H9 (cell line): Measurements from ENCODE around the gene ARHGAP4. TPM values are rescaled to one million over a fixed set of nuclear protein-coding genes. Genes with fewer than 3 reads are reported as not detected.

Source experiments
- DNase-seq: peaks from one replicate; pipeline ENCODE4 v3.0.0-alpha.2; 2017
- H2AFZ ChIP-seq: one replicate; pipeline ENCODE4 v1.6.1; 2013; ENCODE audit warnings: mild to moderate bottlenecking, low read length, control low read depth, moderate library complexity
- H2AK5ac ChIP-seq: 2 replicates; pipeline ENCODE4 v1.6.1; 2013; ENCODE audit warnings: low read length, control low read depth, mixed read lengths; ENCODE audit not compliant: insufficient read length
- H2BK120ac ChIP-seq: one replicate; pipeline ENCODE4 v1.6.1; 2013; ENCODE audit warnings: low read depth, mild to moderate bottlenecking, low read length, control low read depth, inconsistent platforms; ENCODE audit not compliant: poor library complexity, severe bottlenecking
- H2BK12ac ChIP-seq: 2 replicates; pipeline ENCODE4 v1.6.1; 2013; ENCODE audit warnings: low read length, control low read depth, mixed read lengths, low read depth; ENCODE audit not compliant: insufficient read length
- H2BK15ac ChIP-seq: 2 replicates; pipeline ENCODE4 v1.6.1; 2013; ENCODE audit warnings: low read depth, low read length, control low read depth
- H2BK20ac ChIP-seq: one replicate; pipeline ENCODE4 v1.6.1; 2013; ENCODE audit warnings: low read depth, mild to moderate bottlenecking, low read length, control low read depth, inconsistent platforms; ENCODE audit not compliant: poor library complexity, severe bottlenecking
- H2BK5ac ChIP-seq: 2 replicates; pipeline ENCODE4 v1.6.1; 2013; ENCODE audit warnings: low read length, control low read depth, mixed read lengths; ENCODE audit not compliant: insufficient read length
- H3K14ac ChIP-seq: 2 replicates; pipeline ENCODE4 v1.6.1; 2013; ENCODE audit warnings: low read length, control low read depth; ENCODE audit not compliant: insufficient read depth
- H3K18ac ChIP-seq: 2 replicates; pipeline ENCODE4 v1.6.1; 2013; ENCODE audit warnings: low read depth, mild to moderate bottlenecking, mixed read lengths, low read length, control low read depth; ENCODE audit not compliant: insufficient read length
- H3K23ac ChIP-seq: 2 replicates; pipeline ENCODE4 v1.6.1; 2013; ENCODE audit warnings: low read length, control low read depth, mixed read lengths, low read depth; ENCODE audit not compliant: insufficient read length
- H3K23me2 ChIP-seq: 2 replicates; pipeline ENCODE4 v1.6.1; 2013; ENCODE audit warnings: low read depth, mild to moderate bottlenecking, mixed read lengths, low read length, control low read depth; ENCODE audit not compliant: insufficient read length, poor library complexity, severe bottlenecking
- H3K27ac ChIP-seq: 2 replicates; pipeline ENCODE4 v1.5.1; 2013; ENCODE audit warnings: low read length, control low read depth, mixed read lengths, low read depth; ENCODE audit not compliant: insufficient read length
- H3K27me3 ChIP-seq: 2 replicates; pipeline ENCODE4 v1.6.1; 2013; ENCODE audit warnings: low read length, control low read depth, inconsistent platforms; ENCODE audit not compliant: insufficient read depth
- H3K4ac ChIP-seq: 2 replicates; pipeline ENCODE4 v1.6.1; 2013; ENCODE audit warnings: low read depth, mild to moderate bottlenecking, control low read depth, inconsistent platforms, low read length, moderate library complexity
- H3K4me1 ChIP-seq: 2 replicates; pipeline ENCODE4 v1.6.1; 2013; ENCODE audit warnings: low read length, control low read depth, inconsistent platforms; ENCODE audit not compliant: insufficient read depth
- H3K4me2 ChIP-seq: 2 replicates; pipeline ENCODE4 v1.6.1; 2013; ENCODE audit warnings: low read length, control low read depth, mixed read lengths; ENCODE audit not compliant: insufficient read length, insufficient read depth
- H3K56ac ChIP-seq: 2 replicates; pipeline ENCODE4 v1.6.1; 2013; ENCODE audit warnings: low read depth, mild to moderate bottlenecking, mixed read lengths, low read length, control low read depth; ENCODE audit not compliant: insufficient read length
- H3K79me1 ChIP-seq: 2 replicates; pipeline ENCODE4 v1.6.1; 2013; ENCODE audit warnings: low read depth, mild to moderate bottlenecking, moderate library complexity, low read length, control low read depth, inconsistent platforms; ENCODE audit not compliant: insufficient read depth, poor library complexity, severe bottlenecking
- H3K79me2 ChIP-seq: 2 replicates; pipeline ENCODE4 v1.6.1; 2013; ENCODE audit warnings: low read length, control low read depth, inconsistent platforms; ENCODE audit not compliant: insufficient read depth
- H3K9ac ChIP-seq: 2 replicates; pipeline ENCODE4 v1.6.1; 2013; ENCODE audit warnings: low read length, control low read depth, mixed read lengths; ENCODE audit not compliant: insufficient read length; ENCODE audit errors: extremely low read depth
- H3K9me3 ChIP-seq: one replicate; pipeline ENCODE4 v1.6.1; 2013; ENCODE audit warnings: low read depth, low read length, inconsistent platforms; ENCODE audit not compliant: control insufficient read depth
- H3T11ph ChIP-seq: one replicate; pipeline ENCODE4 v1.6.1; 2013; ENCODE audit warnings: mild to moderate bottlenecking, low read length, control low read depth, inconsistent platforms
- H4K20me1 ChIP-seq: one replicate; pipeline ENCODE4 v1.6.1; 2013; ENCODE audit not compliant: control insufficient read depth, insufficient read length, insufficient read depth
- H4K5ac ChIP-seq: 2 replicates; pipeline ENCODE4 v1.6.1; 2013; ENCODE audit warnings: low read depth, mild to moderate bottlenecking, mixed read lengths, low read length, control low read depth; ENCODE audit not compliant: insufficient read length
- H4K8ac ChIP-seq: replicated peaks from 2 replicates; pipeline ENCODE4 v1.6.1; 2013; ENCODE audit warnings: low read length, control low read depth, mixed read lengths, low read depth; ENCODE audit not compliant: insufficient read length
- H4K91ac ChIP-seq: 2 replicates; pipeline ENCODE4 v1.6.1; 2013; ENCODE audit warnings: low read depth, mild to moderate bottlenecking, moderate library complexity, mixed read lengths, low read length, control low read depth; ENCODE audit not compliant: insufficient read length
- H3K27ac Mint-ChIP-seq, 3 experiments: 2 replicates in 2 of 3; 3 replicates in 1 of 3; pipeline ENCODE4 v1.8.0; 2020 to 2021; ENCODE audit warnings: mixed read lengths in 3 of 3, mild to moderate bottlenecking in 1 of 3, moderate library complexity in 1 of 3
- H3K27me3 Mint-ChIP-seq: 2 replicates; pipeline ENCODE4 v1.8.0; 2021; ENCODE audit warnings: low read depth, mild to moderate bottlenecking, moderate library complexity, mixed read lengths
- H3K36me3 Mint-ChIP-seq, 3 experiments: 2 replicates in 2 of 3; 3 replicates in 1 of 3; pipeline ENCODE4 v1.8.0; 2020 to 2021; ENCODE audit warnings: low read depth in 3 of 3, mixed read lengths in 3 of 3; ENCODE audit not compliant: insufficient read depth in 1 of 3
- H3K4me1 Mint-ChIP-seq, 2 experiments: 2 replicates each; pipeline ENCODE4 v1.8.0; 2020; ENCODE audit warnings: mixed read lengths in 2 of 2
- H3K4me3 Mint-ChIP-seq, 2 experiments: 2 replicates in 1 of 2; 3 replicates in 1 of 2; pipeline ENCODE4 v1.8.0; 2020 to 2021; ENCODE audit warnings: mild to moderate bottlenecking in 2 of 2, mixed read lengths in 2 of 2, moderate library complexity in 1 of 2
- H3K9me3 Mint-ChIP-seq, 2 experiments: 2 replicates in 1 of 2; 3 replicates in 1 of 2; pipeline ENCODE4 v1.8.0; 2020; ENCODE audit warnings: mild to moderate bottlenecking in 2 of 2, mixed read lengths in 2 of 2, moderate library complexity in 1 of 2
- CTCF ChIP-seq: fragments of 200-600 bp; sonication (generic); conservative IDR thresholded peaks from 3 replicates; pipeline ENCODE4 v1.8.0; 2021; ENCODE audit warnings: antibody characterized with exemption, mild to moderate bottlenecking
- WGBS: extraction: QIAGEN DNeasy Blood & Tissue Kit; methylation state at CpG from one replicate; pipeline ENCODE4 v1.1.7; 2013; ENCODE audit warnings: missing lambda C conversion rate, low lambda C conversion rate, mixed read lengths; ENCODE audit not compliant: insufficient read length; ENCODE audit errors: extremely low coverage; 5-methylcytosine and 5-hydroxymethylcytosine counted together
- total RNA-seq: library from RNA; stranded (reverse); gene quantifications from 2 replicates; pipeline ENCODE4 v1.2.1, GENCODE V29; 2021

ARHGAP4 gene
- total RNA-seq, 1 experiment from 2014 or later: 37.8 TPM

DNA sequence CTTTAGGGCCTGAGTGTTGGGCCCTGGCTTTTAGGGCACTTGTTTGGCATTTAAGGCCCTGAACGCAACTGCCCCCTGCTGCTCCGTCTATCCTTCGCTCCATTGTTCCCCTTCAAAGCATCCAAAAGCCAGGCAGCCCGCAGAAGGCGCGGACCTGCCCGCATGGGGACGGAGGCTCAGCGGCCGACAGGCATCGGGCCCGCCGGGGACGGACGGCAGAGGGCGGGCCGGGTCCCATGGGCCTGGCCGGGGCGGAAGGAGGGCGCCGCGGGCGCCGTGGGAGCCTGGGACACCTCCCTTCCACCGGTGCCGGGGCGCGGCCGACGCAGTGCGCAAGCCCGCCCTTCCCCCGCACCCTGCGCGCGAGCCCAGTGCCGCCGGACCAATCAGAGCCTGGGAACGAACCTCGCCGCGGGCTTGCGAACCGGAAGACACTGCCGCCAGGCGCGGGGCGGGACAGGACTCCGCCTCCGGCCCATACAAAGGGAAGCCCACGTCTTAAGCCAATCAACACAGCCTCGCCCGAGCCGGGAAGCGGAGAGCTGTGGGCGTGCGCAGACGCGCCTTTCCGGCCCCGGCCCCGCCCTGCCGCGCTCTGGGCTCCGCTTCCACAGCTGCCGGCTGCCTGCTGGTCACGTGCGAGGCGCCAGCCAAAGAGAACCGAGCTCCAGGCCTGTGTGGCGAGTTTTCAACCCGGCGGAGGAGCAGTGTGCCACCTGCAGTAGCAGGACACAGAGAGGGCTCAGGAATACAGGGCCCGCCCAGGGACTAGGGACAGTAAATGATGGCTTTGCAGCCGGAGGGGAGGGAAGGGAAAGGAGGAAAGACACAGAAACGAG, 2.1 kb upstream of the ARHGAP4 start:
- Histone ChIP-seq H3T11ph (no peak overlapping the region), H3K56ac (no peak overlapping the region), H4K5ac (no peak overlapping the region), H3K27ac (no peak overlapping the region), H4K91ac (no peak overlapping the region), H3K4me1 (no peaks in the 10 kb centered on the region), H3K23ac (no peak overlapping the region), H2BK120ac (no peak overlapping the region), H2BK5ac (no peak overlapping the region), H3K23me2 (peaks cover 22% of the 10 kb centered on the region), H3K9me3 (peaks cover 20% of the 10 kb centered on the region), H4K8ac (no peak overlapping the region), H3K79me2 (no peaks in the 10 kb centered on the region), H2BK12ac (no peak overlapping the region), H3K79me1 (no peaks in the 10 kb centered on the region), H3K9ac (peak overlapping the region; percentile 45), H2AK5ac (no peak overlapping the region), H3K4ac (no peak overlapping the region), H2BK20ac (no peak overlapping the region), H2AFZ (no peak overlapping the region), H3K18ac (peak overlapping the region; percentile 78), H3K27me3 (no peaks in the 10 kb centered on the region), H4K20me1 (no peaks in the 10 kb centered on the region), H3K14ac (peak overlapping the region; percentile 55; the same call in 1 of the 2 replicates), H2BK15ac (no peak overlapping the region), H3K4me2 (peak overlapping the region; percentile 52)
- H3K27me3 Mint-ChIP-seq: no peaks in the 10 kb centered on the region; the same call in 1 of the 2 replicates
- peaks cover 9 to 31% of the 10 kb centered on the region in 2 experiments for H3K4me1 Mint-ChIP-seq
- no peak for TF ChIP-seq CTCF
- H3K9me3 Mint-ChIP-seq: peaks cover 59 to 68% of the 10 kb centered on the region in 2 experiments
- peak overlapping the region; percentile 71 to 83 for H3K4me3 Mint-ChIP-seq
- peak overlapping the region; percentile 77 to 97 (median 94); a peak in 6 of 7 replicates for H3K27ac Mint-ChIP-seq
- no CpG with 5 or more reads among the region's 76 CpGs for WGBS
- DNase-seq: peak; percentile 97
- peaks cover 19 to 42% (median 26%) of the 10 kb centered on the region in 3 experiments for H3K36me3 Mint-ChIP-seq
